Measurements from ENCODE around the gene GUSB. TPM values are rescaled to one million over a fixed set of nuclear protein-coding genes. Genes with fewer than 3 reads are reported as not detected.

Gene GUSB
- total RNA-seq, 4 donors from 2014 or later, result 48.3 to 346 (median 55.3) TPM

DNA sequence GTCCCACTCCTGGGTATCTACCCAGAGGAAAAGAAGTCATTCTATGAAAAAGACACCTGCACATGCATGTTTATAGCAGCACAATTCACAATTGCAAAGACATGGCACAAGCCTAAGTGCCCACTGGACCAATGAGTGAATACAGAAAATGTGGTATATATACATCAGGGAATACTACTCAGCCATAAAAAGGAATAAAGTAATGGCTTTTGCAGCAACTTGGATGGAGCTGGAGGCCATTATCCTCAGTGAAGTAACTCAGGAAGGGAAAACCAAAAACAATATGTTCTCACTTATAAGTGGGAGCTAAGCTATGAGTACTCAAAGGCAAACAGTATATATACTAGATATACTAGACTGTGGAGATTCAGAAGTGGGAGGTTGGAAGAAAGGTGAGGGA is 55.4 kb downstream of the GUSB start:
- intact Hi-C loops (cut with DNase I; ENCODE audit: low total_unique reads), result no loop called here
- Histone ChIP-seq H3K4me1 (peaks cover 0 to 5% (median 0%) of the 10 kb centered on the region in 4 donors), H3K9me3 (no peaks in the 10 kb centered on the region), H3K4me3 (no peak overlapping the region), H3K36me3 (no peaks in the 10 kb centered on the region), H3K27me3 (no peaks in the 10 kb centered on the region), H3K27ac (no peak overlapping the region)
- no peak for DNase-seq
- in situ Hi-C loops (cut with MboI; ENCODE audit: low pct_ligation_motif_present in 1 of 4, low pct_unique_long_range_greater_than_20kb in 1 of 4, low sequenced_read_pairs in 3 of 4), result no loop called here
- TF ChIP-seq, protein P1, sequence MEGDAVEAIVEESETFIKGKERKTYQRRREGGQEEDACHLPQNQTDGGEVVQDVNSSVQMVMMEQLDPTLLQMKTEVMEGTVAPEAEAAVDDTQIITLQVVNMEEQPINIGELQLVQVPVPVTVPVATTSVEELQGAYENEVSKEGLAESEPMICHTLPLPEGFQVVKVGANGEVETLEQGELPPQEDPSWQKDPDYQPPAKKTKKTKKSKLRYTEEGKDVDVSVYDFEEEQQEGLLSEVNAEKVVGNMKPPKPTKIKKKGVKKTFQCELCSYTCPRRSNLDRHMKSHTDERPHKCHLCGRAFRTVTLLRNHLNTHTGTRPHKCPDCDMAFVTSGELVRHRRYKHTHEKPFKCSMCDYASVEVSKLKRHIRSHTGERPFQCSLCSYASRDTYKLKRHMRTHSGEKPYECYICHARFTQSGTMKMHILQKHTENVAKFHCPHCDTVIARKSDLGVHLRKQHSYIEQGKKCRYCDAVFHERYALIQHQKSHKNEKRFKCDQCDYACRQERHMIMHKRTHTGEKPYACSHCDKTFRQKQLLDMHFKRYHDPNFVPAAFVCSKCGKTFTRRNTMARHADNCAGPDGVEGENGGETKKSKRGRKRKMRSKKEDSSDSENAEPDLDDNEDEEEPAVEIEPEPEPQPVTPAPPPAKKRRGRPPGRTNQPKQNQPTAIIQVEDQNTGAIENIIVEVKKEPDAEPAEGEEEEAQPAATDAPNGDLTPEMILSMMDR (IDR thresholded peaks at IDR 0.05), result no peak
- TF ChIP-seq POLR2AphosphoS5 (IDR thresholded peaks at IDR 0.05) (no peak), POLR2A (IDR thresholded peaks at IDR 0.05) (no peak), EP300 (IDR thresholded peaks at IDR 0.05; ENCODE audit: low read depth) (no peak)

DNA sequence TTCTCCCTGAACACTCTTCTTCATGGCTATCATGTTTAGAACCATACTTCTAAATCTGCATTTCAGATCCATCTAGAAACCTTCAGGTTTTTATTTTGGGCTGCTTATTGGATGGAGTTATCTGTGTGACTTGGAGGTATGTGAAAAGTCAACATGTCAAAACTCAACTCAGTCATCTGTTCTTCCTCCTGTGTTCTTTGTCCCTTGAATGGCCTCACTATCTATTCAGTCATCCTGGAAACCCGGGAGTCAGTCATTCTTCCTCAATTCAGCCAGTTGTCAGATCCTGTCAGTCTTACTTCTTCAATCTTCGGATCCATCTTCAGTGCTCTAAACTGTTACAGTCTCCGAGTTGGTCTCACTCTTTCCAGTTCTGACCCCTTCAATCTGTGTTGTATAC is 57.0 kb downstream of the GUSB start:
- H3K36me3 ChIP-seq, result no peaks in the 10 kb centered on the region
- TF ChIP-seq POLR2A (IDR thresholded peaks at IDR 0.05) (no peak), EP300 (IDR thresholded peaks at IDR 0.05; ENCODE audit: low read depth) (no peak), POLR2AphosphoS5 (IDR thresholded peaks at IDR 0.05) (no peak)
- TF ChIP-seq, protein P1 (IDR thresholded peaks at IDR 0.05), result no peak
- H3K4me1 ChIP-seq, result peaks cover 0 to 5% (median 0%) of the 10 kb centered on the region in 4 donors
- H3K4me3 ChIP-seq, result no peak overlapping the region
- H3K9me3 ChIP-seq, result no peaks in the 10 kb centered on the region
- H3K27ac ChIP-seq, result no peak overlapping the region
- 57 to 86% methylated on average over 3 of the region's 3 CpGs for WGBS, 2 donors (ENCODE audit: low coverage in 1 of 2)
- no peaks in the 10 kb centered on the region for H3K27me3 ChIP-seq
- in situ Hi-C loops (cut with MboI; ENCODE audit: low pct_ligation_motif_present in 1 of 4, low pct_unique_long_range_greater_than_20kb in 1 of 4, low sequenced_read_pairs in 3 of 4), result no loop called here
- intact Hi-C loops (cut with DNase I; ENCODE audit: low total_unique reads), result no loop called here
- DNase-seq, result no peak

DNA sequence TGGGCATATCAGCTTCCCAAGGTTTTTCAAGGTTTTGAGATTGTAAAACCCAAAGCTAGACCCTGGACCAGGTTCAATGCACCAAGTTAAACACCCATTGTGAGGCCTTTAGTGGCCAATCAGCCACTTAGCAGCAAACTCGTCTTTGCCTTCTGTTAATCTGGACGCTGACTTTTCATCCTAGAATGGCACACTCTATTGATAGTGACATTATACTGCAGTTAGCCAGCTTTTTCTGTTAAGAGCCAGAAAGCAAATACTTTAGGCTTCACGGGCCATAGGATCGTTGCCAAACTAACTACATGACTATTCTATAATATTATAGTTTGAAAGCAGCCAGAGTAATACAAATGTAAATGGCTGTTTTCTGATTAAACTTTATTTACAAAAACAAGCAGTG is 57.8 kb downstream of the GUSB start:
- peaks cover 0 to 5% (median 0%) of the 10 kb centered on the region in 4 donors for H3K4me1 ChIP-seq
- H3K27ac ChIP-seq, result no peak overlapping the region
- H3K9me3 ChIP-seq, result no peaks in the 10 kb centered on the region
- no peaks in the 10 kb centered on the region for H3K36me3 ChIP-seq
- DNase-seq, result no peak
- H3K4me3 ChIP-seq, result no peak overlapping the region
- in situ Hi-C loops (cut with MboI; ENCODE audit: low pct_ligation_motif_present in 1 of 4, low pct_unique_long_range_greater_than_20kb in 1 of 4, low sequenced_read_pairs in 3 of 4) (no loop called here), intact Hi-C loops (cut with DNase I; ENCODE audit: low total_unique reads) (no loop called here)
- 81 to 91% methylated on average over 4 of the region's 4 CpGs for WGBS, 2 donors (ENCODE audit: low coverage in 1 of 2)
- no peaks in the 10 kb centered on the region for H3K27me3 ChIP-seq
- TF ChIP-seq, protein P1 (IDR thresholded peaks at IDR 0.05), result no peak
- TF ChIP-seq EP300 (IDR thresholded peaks at IDR 0.05; ENCODE audit: low read depth), result no peak
- no peak for TF ChIP-seq POLR2A (IDR thresholded peaks at IDR 0.05)
- no peak for TF ChIP-seq POLR2AphosphoS5 (IDR thresholded peaks at IDR 0.05)

DNA sequence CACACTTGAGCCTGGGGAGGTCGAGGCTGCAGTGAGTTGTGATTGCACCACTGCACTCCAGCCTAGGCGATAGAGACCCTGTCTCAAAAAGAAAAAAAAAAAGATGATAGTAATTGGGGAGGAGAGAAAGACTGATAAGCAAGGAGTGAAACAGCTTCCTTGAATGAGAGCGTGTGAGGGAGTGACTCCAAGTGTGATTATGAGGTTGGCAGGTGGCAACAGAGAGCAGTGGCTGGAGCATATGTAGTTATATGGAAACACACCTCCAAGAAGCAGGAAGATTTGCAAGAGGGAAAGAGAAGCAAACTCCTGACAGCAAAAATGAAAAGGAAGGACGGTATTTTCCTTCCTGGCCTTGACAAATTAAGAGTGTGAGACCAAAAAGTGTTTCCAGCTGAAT is 58.7 kb downstream of the GUSB start:
- H3K27ac ChIP-seq, result no peak overlapping the region
- no peaks in the 10 kb centered on the region for H3K27me3 ChIP-seq
- H3K4me1 ChIP-seq, result peaks cover 0 to 5% (median 0%) of the 10 kb centered on the region in 4 donors
- H3K9me3 ChIP-seq, result no peaks in the 10 kb centered on the region
- WGBS, 2 donors (ENCODE audit: low coverage in 1 of 2), result 46 to 71% methylated on average over 2 to 4 of the region's 4 CpGs
- intact Hi-C loops (cut with DNase I; ENCODE audit: low total_unique reads), result no loop called here
- in situ Hi-C loops (cut with MboI; ENCODE audit: low pct_ligation_motif_present in 1 of 4, low pct_unique_long_range_greater_than_20kb in 1 of 4, low sequenced_read_pairs in 3 of 4), result no loop called here
- TF ChIP-seq, protein P1 (IDR thresholded peaks at IDR 0.05), result no peak
- TF ChIP-seq POLR2A (IDR thresholded peaks at IDR 0.05) (no peak), POLR2AphosphoS5 (IDR thresholded peaks at IDR 0.05) (no peak), EP300 (IDR thresholded peaks at IDR 0.05; ENCODE audit: low read depth) (no peak)
- H3K4me3 ChIP-seq, result no peak overlapping the region
- no peak for DNase-seq
- no peaks in the 10 kb centered on the region for H3K36me3 ChIP-seq
